Stimulated activated CD4-positive, alpha-beta T cell treated with anti-CD3 and anti-CD28 coated beads, Interleukin-4, amount 100 ng/mL, for 4 hours (primary cell): ENCODE measurements around the gene ADGRL2.

Experiments
- DNase-seq, 2 experiments: peaks; one replicate each; pipeline ENCODE4 v3.0.0-alpha.2; 2020

The ADGRL2 gene

DNA sequence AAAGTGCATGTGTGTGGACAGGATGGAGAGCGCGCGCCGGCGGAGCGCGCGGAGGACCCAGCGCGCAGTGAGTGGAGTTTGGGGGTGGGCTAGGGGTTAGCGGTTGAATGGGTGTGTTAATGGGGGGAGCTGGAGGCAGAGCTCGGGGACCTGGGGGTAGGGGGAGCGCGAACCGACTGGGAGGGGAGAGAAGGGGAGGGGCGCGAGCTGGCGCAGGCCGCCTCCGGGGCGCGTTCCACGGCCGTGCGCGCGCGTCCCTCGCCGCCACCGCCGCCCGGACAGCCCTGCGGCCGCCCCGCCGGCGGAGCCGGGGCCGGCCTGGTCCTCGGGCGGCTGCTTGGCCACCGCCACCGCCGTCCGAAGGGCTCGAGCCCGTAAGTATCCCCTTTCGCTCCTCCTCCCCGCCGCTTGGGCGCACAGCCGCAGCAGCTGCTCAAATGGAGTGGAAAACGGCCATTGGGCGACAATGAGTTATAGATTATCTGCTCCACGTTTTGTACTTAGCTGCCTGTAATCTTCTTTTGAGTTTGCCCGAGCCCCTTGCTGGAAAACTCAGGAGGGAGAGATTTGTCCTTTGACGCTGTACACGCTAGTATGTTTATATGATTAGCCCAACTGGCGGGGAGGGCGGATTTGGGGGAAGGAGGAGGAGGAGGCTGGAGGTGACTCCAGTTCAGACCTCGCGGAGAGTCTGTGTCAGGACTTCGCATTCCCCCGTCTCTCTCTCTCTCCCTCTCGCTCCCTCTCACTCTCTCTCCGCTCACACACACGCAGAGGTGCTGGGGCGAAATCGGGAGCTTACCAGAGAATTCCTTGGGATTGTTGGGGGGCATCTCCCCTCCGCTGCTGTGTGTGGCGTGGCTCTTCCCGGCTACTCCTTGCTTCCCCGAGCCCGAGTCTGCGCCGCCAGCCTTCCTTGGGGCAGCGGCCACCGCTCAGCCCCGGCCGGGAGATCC is at the start of gene ADGRL2:
Gene ADGRL2 (plus strand): TSS at position 240 of the 956 bp plus-strand sequence. CDS start 36,051 bp downstream, outside the sequence.
- DNase-seq, result no peak

DNA sequence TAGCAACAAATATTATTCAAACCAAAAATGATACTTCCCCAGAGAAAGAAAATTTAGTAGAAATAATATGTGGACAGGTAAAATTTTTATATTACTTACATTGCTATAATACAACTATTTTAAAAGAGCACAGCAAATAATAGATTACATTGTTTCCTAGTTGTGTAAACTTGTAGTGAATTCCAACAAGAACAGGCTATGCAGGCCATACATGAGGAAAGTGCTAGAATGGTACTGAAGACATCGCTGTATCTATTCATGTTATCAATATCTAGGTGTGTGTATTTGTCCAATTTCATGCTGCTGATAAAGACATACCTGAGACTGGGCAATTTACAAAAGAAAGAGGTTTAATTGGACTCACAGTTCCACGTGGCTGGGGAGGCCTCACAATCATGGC is 47.9 kb upstream of the ADGRL2 start:
- no peak for DNase-seq

DNA sequence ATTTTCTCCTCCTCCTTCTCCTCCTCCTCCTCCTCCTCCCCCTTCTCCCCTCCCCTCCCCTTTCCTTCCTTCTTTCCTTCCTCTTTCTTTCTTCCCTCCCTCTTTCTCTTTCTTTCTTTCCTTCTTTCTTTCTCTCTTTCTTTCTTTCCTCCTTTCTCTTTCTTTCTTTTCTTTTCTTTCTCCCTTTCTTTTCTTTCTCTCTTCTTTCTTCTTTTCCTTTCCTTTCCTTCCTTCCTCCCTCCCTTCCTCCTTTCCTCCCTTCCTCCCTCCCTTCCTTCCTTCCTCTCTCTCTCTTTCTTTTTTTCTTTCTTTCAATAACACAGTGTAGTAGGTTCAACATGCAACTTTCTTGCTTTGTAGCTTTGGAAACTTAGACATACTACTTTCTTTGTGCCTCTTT is 46.3 kb upstream of the ADGRL2 start:
- no peak for DNase-seq

DNA sequence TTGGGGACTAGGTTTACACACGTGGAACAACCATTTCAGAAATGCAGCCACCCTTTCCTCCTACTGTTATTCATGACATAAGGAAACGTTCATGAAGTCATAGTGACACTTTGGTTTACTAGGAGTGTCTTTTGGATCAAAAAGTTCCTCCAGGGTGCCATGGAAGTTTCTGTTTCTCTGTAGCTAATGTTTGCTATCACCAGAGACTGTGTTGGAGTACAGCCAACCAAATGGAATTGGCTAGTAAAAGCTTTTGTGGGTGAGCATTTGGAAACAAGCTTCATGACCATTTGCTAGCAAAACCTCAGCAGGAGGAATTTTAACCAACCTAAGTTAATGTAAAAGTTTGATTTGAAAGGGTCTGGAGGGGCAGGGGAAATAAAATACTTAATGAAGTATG is 43.9 kb upstream of the ADGRL2 start:
- no peak for DNase-seq

DNA sequence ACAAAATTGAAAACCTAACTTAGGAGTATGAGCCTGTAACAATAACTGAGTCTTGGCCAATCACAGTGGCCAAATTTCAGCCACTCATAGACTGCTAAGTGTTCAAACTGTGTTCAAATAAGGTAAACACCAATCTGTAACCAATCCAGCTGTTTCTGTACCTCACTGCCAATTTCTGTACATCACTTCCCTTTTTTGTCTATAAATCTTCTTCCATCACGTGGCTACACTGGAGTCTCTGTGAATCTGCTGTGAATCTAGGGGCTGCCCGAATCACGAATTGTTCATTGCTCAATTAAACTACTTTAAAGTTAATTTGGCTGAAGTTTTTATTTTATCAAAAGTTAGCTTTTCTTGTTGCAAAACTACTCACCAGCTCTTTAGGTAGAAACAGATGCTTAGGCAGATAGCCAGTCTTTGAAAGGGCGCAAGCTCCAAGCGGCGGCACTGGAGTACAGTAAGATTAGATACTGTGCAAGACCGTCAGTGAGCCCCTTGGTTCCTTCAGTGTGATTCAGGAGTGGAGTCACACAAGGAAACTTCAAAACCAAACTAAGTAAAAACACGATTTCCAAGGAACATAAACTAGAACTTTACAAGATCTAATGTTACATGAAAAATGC is 43.2 kb upstream of the ADGRL2 start:
- no peak for DNase-seq

DNA sequence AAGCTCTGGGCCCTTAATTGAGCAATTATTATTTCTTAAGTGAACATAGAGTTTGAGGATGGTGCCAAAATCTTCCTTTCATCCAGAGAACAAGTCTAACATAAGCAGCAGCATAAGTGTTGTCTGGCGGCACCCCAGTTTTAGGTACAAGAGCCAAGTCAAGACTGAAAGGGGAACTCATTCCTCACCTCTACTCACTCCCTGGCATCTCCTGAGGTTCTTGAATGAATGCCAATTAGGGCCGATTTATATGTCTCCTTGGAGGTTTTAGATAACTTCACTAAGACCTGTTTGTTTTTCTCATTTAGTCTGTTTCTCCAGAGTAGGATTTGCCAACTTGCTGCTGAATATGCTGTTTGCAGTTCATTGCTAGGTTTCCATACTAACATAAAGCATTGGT is 42.6 kb upstream of the ADGRL2 start:
- DNase-seq, result no peak

DNA sequence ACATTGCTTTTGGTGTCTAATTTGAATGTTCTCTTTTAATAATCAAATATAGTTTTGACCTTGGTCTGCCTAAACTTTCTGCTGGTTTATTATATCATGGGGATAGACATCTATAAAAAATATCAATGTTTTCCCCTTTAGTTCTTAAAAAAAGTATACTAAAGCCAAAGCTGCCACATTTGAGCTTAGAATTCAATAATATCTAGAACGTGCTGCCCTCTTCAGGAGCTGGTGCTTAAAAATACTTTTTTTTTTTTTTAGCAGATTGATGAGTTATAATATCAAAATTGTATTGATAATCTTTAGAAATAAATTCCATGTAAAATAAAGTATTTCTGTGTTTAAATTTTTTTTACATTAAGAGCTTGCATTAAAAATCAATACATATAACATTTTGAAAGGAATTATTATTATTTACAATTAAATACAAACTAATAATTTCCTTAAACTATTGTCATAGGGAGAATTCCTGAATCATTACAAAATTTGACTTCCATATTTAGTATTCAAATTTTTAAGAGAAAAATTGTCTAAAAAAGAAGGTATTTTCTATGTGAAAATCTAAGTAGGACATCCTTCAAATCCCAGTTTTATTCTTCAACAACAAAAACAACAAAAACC is 40.1 kb upstream of the ADGRL2 start:
- no peak for DNase-seq

DNA sequence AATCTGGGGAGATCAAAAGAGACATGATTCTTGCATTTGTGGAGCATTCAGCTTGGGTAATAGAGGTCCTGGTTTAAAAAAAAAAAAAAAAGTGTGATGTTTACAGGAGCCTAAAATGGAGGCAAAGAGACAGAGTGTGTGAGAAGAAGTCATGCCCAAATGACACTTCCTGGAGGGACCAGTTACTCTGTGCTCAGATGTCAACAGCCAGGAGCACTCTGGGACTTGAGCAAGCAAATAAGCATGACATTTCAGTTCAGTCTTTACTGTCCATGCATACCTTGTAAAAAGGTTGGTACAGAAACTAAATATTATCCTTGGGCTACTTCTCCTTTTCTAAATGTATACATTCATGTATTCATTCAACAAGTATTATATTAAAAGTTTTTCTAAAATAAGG is 25.2 kb upstream of the ADGRL2 start:
- DNase-seq, result no peak

DNA sequence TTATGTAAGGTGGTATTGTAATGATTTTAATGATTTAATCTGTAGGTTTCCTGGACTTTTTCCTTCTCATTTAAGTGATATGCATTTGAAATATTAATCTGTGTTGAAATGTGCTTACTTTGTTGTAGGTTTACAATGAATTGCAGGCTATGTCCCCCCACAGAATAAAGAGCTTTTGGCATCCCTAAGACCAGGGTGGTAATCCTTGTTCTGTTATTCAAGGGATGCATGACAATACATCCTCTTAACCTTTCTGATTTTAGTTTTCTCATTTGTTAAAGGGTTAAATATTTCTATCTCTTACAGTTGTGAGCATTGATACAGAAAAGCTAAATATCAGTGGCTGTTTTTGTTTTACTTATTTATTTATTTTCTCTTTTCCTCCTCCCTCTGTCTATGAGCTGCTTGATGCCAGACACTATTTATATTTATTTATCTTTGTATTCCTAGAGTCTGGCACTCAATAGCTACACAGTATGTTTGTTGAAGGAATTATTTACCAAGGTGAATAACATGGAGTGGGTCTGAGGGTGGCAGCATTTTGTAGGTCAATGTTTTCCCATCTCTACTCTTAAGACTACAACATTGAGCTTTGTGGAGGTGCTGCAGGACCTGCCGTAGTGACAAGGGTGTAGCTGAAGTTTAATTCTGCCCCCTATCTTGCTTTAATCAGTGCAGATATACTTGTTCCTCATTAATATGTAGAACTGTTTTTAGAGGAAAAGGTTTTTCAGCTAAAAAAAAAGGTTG is 19.9 kb upstream of the ADGRL2 start:
- DNase-seq, result no peak

DNA sequence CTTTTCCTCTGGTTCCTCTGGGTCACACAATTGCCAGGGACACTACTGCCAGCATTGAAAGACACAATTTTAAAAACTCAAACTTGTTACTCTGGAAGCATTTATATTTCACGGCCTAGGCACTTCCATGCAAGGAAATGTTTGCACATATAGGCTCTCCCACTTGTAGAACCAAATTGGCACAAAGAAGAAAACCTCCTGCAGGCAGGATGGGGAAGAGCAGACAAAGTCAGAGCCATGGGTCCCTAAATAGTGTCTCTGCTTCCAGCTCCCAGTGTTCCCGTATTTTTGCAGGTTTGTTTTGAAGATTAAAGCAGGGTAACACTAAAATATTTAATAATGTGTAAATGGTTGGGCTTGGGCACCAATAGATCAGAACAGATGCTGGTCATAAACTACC is 19.0 kb upstream of the ADGRL2 start:
- DNase-seq, result no peak

DNA sequence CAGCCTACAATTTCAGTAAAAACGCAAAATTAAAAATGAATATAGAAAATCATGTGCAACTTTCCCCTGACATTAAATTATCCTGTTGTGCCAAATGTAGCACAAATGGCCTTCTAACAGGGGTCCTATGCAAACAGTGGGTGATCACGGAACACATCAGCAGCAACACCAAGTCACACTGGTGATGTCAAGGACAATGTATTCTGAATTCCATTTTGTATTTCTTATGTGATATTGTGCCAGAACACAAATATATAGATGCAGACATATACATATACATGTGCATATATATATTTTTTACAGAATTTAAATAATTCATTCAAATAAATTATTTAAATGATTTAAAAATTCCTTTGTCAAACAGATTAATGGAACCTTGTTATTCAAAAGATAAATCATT is 8.6 kb upstream of the ADGRL2 start:
- no peak for DNase-seq

DNA sequence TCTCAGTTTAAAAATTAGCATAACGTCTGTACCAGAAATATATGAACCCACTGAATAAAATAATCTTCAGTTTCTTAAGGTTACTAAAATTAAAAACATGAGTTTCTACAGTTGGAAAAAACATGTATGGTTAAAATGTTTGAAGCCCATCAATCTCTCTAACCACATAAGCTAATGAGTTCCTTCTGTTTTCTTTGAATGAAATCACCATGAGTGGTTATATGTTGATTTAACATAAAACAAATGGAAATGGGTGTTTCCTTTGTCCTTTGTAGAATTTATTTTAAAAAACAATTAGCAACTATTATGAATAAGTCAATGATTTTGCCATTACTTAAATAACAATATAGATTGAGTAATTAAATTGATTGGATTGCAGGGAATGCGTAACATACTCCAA is 3.0 kb upstream of the ADGRL2 start:
- DNase-seq, result no peak

DNA sequence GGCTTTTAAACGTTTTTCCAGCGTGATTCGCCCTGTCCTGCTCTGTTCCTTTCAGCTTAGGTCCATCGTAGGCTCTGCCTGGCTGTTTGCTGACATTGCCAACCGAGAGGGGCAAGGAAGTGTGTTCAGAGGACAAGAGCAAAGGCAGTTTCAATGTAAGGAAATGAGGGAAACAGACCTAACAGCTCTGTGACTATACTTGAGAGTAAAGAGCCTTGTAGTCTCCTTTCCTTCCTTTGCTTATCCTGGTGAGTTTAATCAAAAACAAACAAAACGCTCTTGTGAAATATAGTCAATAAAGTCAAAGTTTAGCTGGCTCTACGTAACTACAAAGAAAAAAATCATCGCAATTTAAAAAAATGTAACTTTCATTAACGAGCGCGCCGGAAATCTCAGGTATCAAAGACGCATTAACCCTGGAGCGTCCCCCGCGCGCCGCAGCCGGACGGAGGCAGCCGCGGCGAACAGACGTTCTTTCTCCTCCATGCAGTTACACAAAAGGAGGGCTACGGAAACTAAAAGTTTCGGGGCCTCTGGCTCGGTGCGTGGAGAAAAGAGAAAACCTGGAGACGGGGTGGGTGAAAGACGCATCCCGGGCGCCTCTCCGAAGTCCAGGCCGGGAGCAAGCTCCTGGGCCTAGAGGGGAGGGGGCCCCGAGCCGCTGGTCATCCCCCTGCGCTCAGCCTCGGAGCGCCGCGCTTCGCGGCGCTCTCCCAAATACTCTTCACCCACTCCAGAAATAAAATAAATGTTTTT is 617 bp upstream of the ADGRL2 start:
- DNase-seq, result no peak

DNA sequence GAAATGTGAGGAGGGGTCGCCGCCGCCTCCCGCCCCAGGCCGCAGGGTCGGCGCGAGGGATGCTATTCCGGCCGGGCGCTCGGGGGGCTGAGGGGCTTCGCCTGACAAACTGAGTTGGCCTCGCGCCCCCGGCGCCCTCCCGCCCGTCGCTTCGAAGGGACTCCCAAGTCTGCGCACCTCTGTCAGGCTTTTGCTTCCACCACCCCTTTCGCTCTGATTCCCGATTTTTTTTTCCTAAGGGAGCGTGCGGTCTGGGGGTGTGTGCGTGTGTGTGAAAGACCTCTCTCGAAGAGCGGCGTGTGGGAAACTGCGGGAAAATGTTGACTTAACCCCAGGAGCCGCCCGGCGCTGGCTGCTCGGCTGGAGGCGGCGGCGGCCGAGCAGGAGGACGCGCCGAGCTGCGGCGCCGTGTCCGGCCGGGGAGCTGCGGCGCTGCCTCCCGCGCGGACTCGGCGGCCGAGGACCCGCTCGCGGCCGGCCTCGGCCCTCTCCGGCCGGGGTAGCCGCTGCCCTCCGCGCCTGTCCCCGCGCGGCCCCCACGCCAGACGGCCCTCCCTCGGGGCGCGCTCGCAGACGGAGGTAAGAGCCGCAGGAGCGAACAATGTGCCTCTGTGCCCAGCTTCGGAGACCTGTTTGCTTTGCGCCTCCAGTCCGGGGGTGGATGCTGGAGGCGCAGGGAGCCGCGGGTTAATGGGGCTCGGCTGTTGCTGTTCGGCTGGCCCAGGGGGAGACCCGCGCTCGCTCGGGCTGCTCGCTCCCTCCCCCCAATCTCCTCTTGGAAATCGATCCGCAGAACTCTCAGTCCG is 1.1 kb downstream of the ADGRL2 start:
- no peak for DNase-seq

DNA sequence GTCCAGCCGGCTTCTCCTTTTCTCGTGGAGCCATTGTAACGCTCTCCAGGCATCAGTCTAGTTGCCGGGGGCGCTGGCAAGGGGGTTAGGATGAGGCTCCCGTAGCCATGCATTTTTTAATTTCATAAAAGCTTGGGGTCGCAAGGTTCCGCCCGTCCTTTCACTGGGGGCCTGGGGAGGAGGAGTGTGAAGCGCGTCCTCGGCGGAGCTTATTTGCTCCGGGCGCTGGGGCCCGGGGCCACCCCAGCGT is 1.6 kb downstream of the ADGRL2 start:
- DNase-seq, result no peak

DNA sequence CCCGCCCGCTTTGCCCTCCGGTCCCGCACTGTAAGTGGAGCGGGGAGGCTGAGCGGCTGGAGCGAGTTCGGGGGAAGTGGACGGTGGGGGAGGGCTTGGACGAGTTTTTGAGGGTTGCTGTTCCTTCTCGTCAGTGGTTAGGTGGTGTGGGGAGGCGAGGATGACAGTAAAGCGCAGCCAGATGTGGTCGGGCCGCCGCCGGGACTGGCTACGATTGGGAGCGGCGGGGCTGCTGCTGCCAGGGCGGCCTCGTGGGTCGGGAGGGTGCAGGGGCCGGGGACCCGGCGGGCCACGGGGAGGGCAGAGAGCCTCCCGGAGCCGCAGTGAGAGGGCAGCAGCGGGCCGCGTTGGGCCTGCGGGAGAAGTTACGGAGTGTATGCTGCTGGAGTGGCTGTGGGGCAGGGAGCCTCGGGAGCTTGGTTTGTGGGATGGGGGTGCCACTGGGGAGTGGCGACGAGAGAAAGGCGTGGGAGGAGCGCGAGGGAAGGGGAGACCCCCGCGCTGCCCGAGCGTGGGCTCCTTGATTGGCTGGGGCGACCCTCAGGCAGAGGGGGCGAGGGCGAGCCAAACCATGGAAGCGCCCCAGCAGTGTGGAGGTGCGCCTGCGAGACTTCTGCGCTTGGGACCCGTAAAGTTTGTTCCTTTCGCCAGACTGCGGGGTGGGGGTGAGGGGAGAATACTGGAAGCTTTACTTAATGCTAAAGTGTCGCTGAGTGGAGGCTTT is 2.1 kb downstream of the ADGRL2 start:
- no peak for DNase-seq

DNA sequence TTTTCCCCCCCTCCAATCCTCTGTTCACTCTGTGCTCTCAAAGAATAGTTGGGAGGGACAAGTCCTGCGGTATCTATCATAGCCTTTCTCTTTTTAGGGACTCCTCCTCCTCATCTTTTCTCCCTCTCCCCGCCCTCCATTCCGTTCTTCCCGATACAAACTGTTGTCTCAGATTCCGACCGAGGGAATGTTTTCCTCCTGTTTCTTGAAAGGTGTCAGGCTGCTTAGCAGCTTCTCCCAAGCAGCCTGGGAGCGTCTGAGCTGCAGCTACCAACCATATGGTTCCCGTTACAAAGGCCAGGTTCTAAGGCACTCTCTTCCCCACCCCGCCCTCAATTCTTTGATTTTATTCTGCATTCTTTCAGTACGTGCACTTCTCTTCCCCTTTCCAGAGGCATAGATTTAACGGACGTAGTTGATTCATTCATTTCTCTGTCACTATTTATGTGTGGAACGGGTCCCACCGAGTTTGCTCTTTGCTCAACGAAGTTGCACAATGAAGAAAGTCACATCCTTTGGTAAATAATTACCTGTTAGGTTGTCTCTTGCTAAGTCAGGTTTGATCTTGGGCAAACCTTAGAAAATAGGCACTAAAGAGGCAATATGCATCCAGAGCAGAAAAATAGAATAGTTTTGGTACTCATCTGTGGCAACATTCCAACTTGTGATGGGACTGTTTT is 2.8 kb downstream of the ADGRL2 start:
- no peak for DNase-seq

DNA sequence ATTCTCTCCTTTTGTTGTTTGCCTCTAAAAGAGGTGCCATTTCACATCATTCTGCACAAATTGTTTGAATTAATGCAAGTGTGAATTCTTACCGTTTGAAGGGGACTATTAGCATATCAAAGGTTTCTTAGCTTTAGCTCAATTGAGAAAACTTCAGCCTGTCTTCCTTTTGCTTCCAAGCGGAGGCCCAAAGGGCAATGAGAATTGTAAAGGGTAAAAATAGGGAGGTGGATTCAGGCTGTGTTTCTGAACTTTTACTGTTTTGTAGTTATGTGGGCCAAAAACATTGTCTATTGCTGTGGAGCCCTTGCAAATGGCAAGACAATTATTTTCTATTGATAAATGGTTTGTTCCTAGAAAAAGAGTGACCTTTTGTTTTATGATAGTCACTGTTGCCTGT is 3.6 kb downstream of the ADGRL2 start:
- no peak for DNase-seq

DNA sequence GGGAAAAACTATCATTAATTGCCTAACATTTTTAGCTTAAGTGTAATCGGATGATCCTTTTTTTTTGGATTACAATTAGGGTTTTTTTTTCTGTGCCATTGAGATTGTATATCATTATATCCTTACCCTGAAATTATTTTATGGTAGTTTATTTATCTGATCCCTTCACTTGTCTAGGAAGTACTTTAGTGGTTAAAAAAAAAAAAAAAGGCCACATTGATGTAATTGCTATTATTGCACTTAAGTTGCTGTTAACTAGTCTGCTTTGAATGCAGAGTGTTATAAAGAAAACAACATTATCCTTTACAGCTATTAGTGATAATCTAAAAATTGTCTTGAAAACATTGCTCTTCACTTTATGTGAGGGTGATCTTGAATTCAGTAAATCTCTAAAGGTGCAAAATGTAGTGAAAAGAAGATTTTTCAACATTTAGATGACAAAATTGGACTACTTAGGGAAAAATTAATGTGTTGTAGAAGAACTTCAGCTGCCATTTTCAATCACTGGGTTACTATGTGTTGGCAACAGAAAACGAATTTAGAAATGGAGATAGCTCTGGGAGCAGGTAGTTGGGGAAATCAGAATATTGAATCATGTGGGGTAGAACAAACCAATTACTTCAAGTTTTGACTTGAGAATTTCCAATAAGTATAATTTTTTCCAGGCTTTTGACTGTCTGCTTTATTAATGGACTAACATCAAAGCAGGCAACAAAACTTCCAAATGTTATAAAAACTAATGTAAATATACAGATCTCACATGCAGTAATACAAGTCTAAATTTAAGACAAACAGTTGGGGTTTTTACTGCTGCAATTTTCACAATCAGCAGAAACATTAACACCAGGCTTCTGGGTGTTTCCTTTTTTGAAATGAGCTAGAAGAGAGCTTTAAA is 5.0 kb downstream of the ADGRL2 start:
- DNase-seq, result no peak

DNA sequence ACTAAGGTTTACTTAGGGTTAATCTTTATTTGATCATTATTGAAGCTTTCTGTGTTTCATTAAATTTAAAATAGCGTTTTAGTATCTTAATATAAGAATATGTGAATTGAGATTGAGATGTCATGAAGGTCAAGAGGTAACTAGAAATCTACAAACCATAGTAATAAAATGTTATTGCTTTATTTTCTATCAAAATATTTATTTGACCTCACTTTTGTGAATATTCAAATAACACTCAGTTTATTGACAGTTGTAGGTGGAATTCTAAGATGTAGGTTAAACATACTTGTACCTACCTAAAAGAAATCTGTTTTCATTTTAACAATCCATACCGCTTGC is 5.7 kb downstream of the ADGRL2 start:
- no peak for DNase-seq
